OCI-LY7 (cell line): ENCODE results near the gene DCAF5. TPM values are rescaled to one million over a fixed set of nuclear protein-coding genes. Genes with fewer than 3 reads are reported as not detected.

ENCODE experiments used
- BruUV-seq: library from RNA; stranded (reverse); fragments of 400-500 nt; replicated peaks from 2 replicates; lab custom pipeline; 2021; lab: Mats Ljungman, UMichigan
- CTCF ChIA-PET: fragments of 300-600 bp; sonication (Branson Sonifier 250); formaldehyde crosslinking; loops from one replicate; lab custom pipeline; 2022; ENCODE audit warnings: antibody characterized with exemption; ENCODE audit not compliant: unreplicated experiment; lab: Charles Lee
- POLR2A ChIA-PET: fragments of 300-600 bp; sonication (Branson Sonifier 250); formaldehyde crosslinking; loops from one replicate; lab custom pipeline; 2022; ENCODE audit warnings: antibody characterized with exemption; lab: Charles Lee
- DNase-seq: peaks from one replicate; pipeline ENCODE4 v3.0.0-alpha.2; 2015; ENCODE audit warnings: low spot score
- H2AFZ ChIP-seq: fragments of 200-600 bp; sonication (generic), shearing (Covaris generic); 2 replicates; pipeline ENCODE4 v1.6.1; 2014; ENCODE audit warnings: mild to moderate bottlenecking, antibody characterized with exemption, low read length, moderate library complexity
- H3K27ac ChIP-seq: fragments of 200-600 bp; sonication (generic); 2 replicates; pipeline ENCODE4 v1.5.1; 2014; ENCODE audit warnings: mixed run types, low read depth, mild to moderate bottlenecking, moderate library complexity, low read length, inconsistent platforms; ENCODE audit not compliant: poor library complexity, severe bottlenecking
- H3K36me3 ChIP-seq: fragments of 200-600 bp; sonication (generic); 2 replicates; pipeline ENCODE4 v1.6.1; 2014; ENCODE audit warnings: mild to moderate bottlenecking, antibody characterized with exemption, low read length, moderate library complexity, mixed read lengths; ENCODE audit not compliant: insufficient read depth
- H3K4me1 ChIP-seq: fragments of 200-600 bp; sonication (generic); 2 replicates; pipeline ENCODE4 v1.5.1; 2014; ENCODE audit warnings: mild to moderate bottlenecking, low read length; ENCODE audit not compliant: insufficient read depth, poor library complexity, severe bottlenecking
- H3K4me2 ChIP-seq: fragments of 200-600 bp; sonication (generic); 2 replicates; pipeline ENCODE4 v1.6.1; 2014; ENCODE audit warnings: mild to moderate bottlenecking, low read length
- H3K4me3 ChIP-seq: fragments of 200-600 bp; sonication (generic); 2 replicates; pipeline ENCODE4 v1.5.1; 2014; ENCODE audit warnings: mild to moderate bottlenecking, low read depth, low read length; ENCODE audit not compliant: poor library complexity, severe bottlenecking
- H3K79me2 ChIP-seq: fragments of 200-600 bp; sonication (generic); 2 replicates; pipeline ENCODE4 v1.6.1; 2016; ENCODE audit warnings: low read depth, mild to moderate bottlenecking, low read length, moderate library complexity, mixed read lengths; ENCODE audit not compliant: insufficient read depth
- H3K9me2 ChIP-seq: fragments of 200-600 bp; sonication (generic); 2 replicates; pipeline ENCODE4 v1.6.1; 2016; ENCODE audit warnings: mild to moderate bottlenecking, low read length, mixed read lengths; ENCODE audit not compliant: insufficient read depth
- H3K9me3 ChIP-seq: fragments of 200-600 bp; sonication (generic); 2 replicates; pipeline ENCODE4 v1.6.1; 2014; ENCODE audit warnings: mild to moderate bottlenecking, mixed run types, low read length, mixed read lengths
- H4K20me1 ChIP-seq: fragments of 200-600 bp; sonication (generic); 2 replicates; pipeline ENCODE4 v1.6.1; 2014; ENCODE audit warnings: mild to moderate bottlenecking, antibody characterized with exemption, low read length, moderate library complexity, mixed read lengths; ENCODE audit not compliant: insufficient read depth
- CTCF ChIP-seq: fragments of 200-600 bp; sonication (generic); conservative IDR thresholded peaks from 2 replicates; pipeline ENCODE4 v1.5.1; 2014; ENCODE audit warnings: mild to moderate bottlenecking, antibody characterized with exemption, low read length, moderate library complexity, mixed read lengths
- EZH2phosphoT487 ChIP-seq: fragments of 200-600 bp; sonication (generic); IDR thresholded peaks from 2 replicates; pipeline ENCODE4 v1.6.1; 2018; ENCODE audit warnings: low read depth, borderline replicate concordance, mild to moderate bottlenecking, mixed run types, antibody characterized with exemption, low read length, moderate library complexity, mixed read lengths
- intact Hi-C: fragments of 100-400 bp; cut with micrococcal nuclease; formaldehyde crosslinking; loops from one replicate; pipeline ENCODE4 v1.10.0; 2022; ENCODE audit not compliant: unreplicated experiment
- total RNA-seq, 2 experiments: library from RNA; depleted of rRNA in 1 of 2; stranded (reverse); fragments of >200 nt in 1 of 2; shearing (Covaris generic) in 1 of 2; gene quantifications; 2 replicates each; pipeline ENCODE4 v1.2.3, GENCODE V29; 2014 to 2022

Gene DCAF5
- total RNA-seq, 2 experiments from 2014 or later = 23.1 to 46.0 TPM

- TF ChIP-seq EZH2phosphoT487 (no peak), CTCF (no peak)
- CTCF ChIA-PET = no interaction called here
These were observed 3.3 kb upstream of the DCAF5 start for GRCh38 chr14:69156224-69156623.

GRCh38 chr14:69154779-69155178 is 1.9 kb upstream of the DCAF5 start:
- BruUV-seq = no TSS peak
- CTCF ChIA-PET = no interaction called here
- TF ChIP-seq CTCF = 0 out of 2 replicates have a peak, but pooled peaks have one; percentile 42
- no peak for TF ChIP-seq EZH2phosphoT487
- peaks cover 26% of the 10 kb centered on the region for H3K79me2 ChIP-seq
- peaks cover 24% of the 10 kb centered on the region for H3K4me1 ChIP-seq
- peaks cover 10% of the 10 kb centered on the region; the same call in 1 of the 2 replicates for H3K36me3 ChIP-seq
- intact Hi-C loops = loop anchor here (10.0 kb wide), 1 partner anchor 610 kb away; the partner anchor contains the start of gene SRSF5
- no peaks in the 10 kb centered on the region for H3K9me3 ChIP-seq
- no peaks in the 10 kb centered on the region for H3K9me2 ChIP-seq
- 0 out of 2 replicates have a peak, but pooled peaks cover 6% of the 10 kb centered on the region for H4K20me1 ChIP-seq
- POLR2A ChIA-PET = no interaction called here
- no peak overlapping the region for H3K4me2 ChIP-seq
- peak; percentile 48 for DNase-seq
- no peak overlapping the region for H3K27ac ChIP-seq
- H2AFZ ChIP-seq = no peak overlapping the region
- H3K4me3 ChIP-seq = no peak overlapping the region

More at GRCh38 chr14:69156224-69156623, 3.3 kb upstream of the DCAF5 start:
- H3K4me1 ChIP-seq = peaks cover 9% of the 10 kb centered on the region
- no peaks in the 10 kb centered on the region for H3K9me3 ChIP-seq
- no peak overlapping the region for H3K4me2 ChIP-seq
- H3K4me3 ChIP-seq = no peak overlapping the region
- DNase-seq = no peak
- H3K36me3 ChIP-seq = no peaks in the 10 kb centered on the region
- H3K27ac ChIP-seq = no peak overlapping the region
- POLR2A ChIA-PET = interaction anchor here (0.6 to 1.1 kb wide), 2 partner anchors 12 to 1872 kb away, joined by 3 read pairs; no protein-coding TSS in a partner anchor
- intact Hi-C loops = loop anchor here (10.0 kb wide), 1 partner anchor 609 kb away; the partner anchor contains the start of gene SRSF5
- H4K20me1 ChIP-seq = no peaks in the 10 kb centered on the region
- peaks cover 12% of the 10 kb centered on the region; the same call in 1 of the 2 replicates for H3K79me2 ChIP-seq
- no peak overlapping the region for H2AFZ ChIP-seq
- no peaks in the 10 kb centered on the region for H3K9me2 ChIP-seq
- BruUV-seq = no TSS peak

- no peak overlapping the region for H3K27ac ChIP-seq
- no peak for TF ChIP-seq EZH2phosphoT487
- no peak for TF ChIP-seq CTCF
- ChIA-PET POLR2A (interaction anchor here (0.5 kb wide), 1 partner anchor 52 kb away, joined by 3 read pairs; no protein-coding TSS in a partner anchor), CTCF (no interaction called here)
- peak overlapping the region; percentile 87 for H2AFZ ChIP-seq
- H3K4me1 ChIP-seq = peaks cover 25% of the 10 kb centered on the region
- H3K36me3 ChIP-seq = peaks cover 19% of the 10 kb centered on the region
- DNase-seq = peak; percentile 39
- no peaks in the 10 kb centered on the region for H3K9me2 ChIP-seq
- intact Hi-C loops = loop anchor here (1.0 to 10.0 kb wide), 3 partner anchors 37 to 611 kb away; partner anchors contain the start of genes ERH, EXD2, SLC39A9 and SRSF5
- BruUV-seq = TSS peak; percentile 76
- H4K20me1 ChIP-seq = 0 out of 2 replicates have a peak, but pooled peaks cover 14% of the 10 kb centered on the region
- peaks cover 35% of the 10 kb centered on the region for H3K79me2 ChIP-seq
- peak overlapping the region; percentile 84 for H3K4me3 ChIP-seq
- peak overlapping the region; percentile 92 for H3K4me2 ChIP-seq
- H3K9me3 ChIP-seq = no peaks in the 10 kb centered on the region
These were observed 953 bp upstream of the DCAF5 start for GRCh38 chr14:69153873-69154270.
